Activated CD8-positive, alpha-beta T cell treated with anti-CD3 and anti-CD28 coated beads for 36 hours (primary cell): Measurements from ENCODE around the gene MVK. TPM values are rescaled to one million over a fixed set of nuclear protein-coding genes. Genes with fewer than 3 reads are reported as not detected.

ENCODE experiments used
- ATAC-seq: fragments of 200-7000 bp; cut with Tn5 transposase; one replicate; pipeline ENCODE4 v1.10.0; 2021; ENCODE audit warnings: mild to moderate bottlenecking, moderate library complexity
- CTCF ChIA-PET: fragments of 350-600 bp; sonication (Branson Sonifier 250); formaldehyde crosslinking; loops from one replicate; lab custom pipeline; 2021; ENCODE audit warnings: antibody characterized with exemption; lab: Charles Lee
- POLR2A ChIA-PET: fragments of 350-600 bp; sonication (Branson Sonifier 250); formaldehyde crosslinking; loops from one replicate; lab custom pipeline; 2021; ENCODE audit warnings: antibody characterized with exemption; lab: Charles Lee
- DNase-seq: peaks from one replicate; pipeline ENCODE4 v3.0.0-alpha.2; 2020
- H3K27ac Mint-ChIP-seq: one replicate; pipeline ENCODE4 v1.8.0; 2021; ENCODE audit warnings: mild to moderate bottlenecking, mixed read lengths
- H3K27me3 Mint-ChIP-seq: one replicate; pipeline ENCODE4 v1.8.0; 2021; ENCODE audit warnings: mixed read lengths
- H3K36me3 Mint-ChIP-seq: one replicate; pipeline ENCODE4 v1.8.0; 2021; ENCODE audit warnings: low read depth, mixed read lengths
- H3K4me1 Mint-ChIP-seq: one replicate; pipeline ENCODE4 v1.8.0; 2021; ENCODE audit warnings: low read depth, mixed read lengths
- H3K4me3 Mint-ChIP-seq: one replicate; pipeline ENCODE4 v1.8.0; 2021; ENCODE audit warnings: mild to moderate bottlenecking, moderate library complexity, mixed read lengths
- H3K9me3 Mint-ChIP-seq: one replicate; pipeline ENCODE4 v1.8.0; 2021; ENCODE audit warnings: mixed read lengths
- CTCF ChIP-seq: fragments of 200-600 bp; IDR thresholded peaks from one replicate; pipeline ENCODE4 v1.8.0; 2022; ENCODE audit warnings: antibody characterized with exemption, mild to moderate bottlenecking
- intact Hi-C: fragments of 100-400 bp; cut with micrococcal nuclease; formaldehyde crosslinking; loops from one replicate; pipeline ENCODE4 v1.10.0; 2022
- total RNA-seq, 2 experiments: library from RNA; stranded (reverse); gene quantifications; one replicate each; pipeline ENCODE4 v1.2.3, GENCODE V29; 2021

Gene MVK
- total RNA-seq, 2 experiments from 2014 or later = 16.2 to 19.8 TPM

DNA sequence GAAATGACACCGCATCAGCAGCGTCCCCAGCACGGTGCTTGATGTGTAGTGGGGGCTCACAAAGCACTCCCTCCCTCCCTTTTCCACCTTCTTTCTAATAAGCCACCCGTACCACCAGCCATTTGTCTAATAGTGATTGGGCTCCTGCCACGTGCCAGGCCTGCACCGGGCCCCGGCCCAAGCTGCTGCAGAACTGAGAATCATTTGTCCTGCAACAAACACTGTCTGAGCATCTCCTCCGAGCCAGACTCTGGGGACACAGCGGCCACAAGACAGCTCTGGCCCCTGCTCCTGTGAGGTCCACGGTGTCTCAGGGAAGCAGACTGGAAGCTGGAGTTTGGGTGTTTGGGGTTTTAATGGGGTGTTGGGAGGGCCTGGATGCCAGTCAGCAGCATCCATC is 43.9 kb downstream of the MVK start:
- Mint-ChIP-seq H3K27me3 (peaks cover 20% of the 10 kb centered on the region), H3K4me3 (no peak overlapping the region), H3K4me1 (no peaks in the 10 kb centered on the region), H3K36me3 (no peaks in the 10 kb centered on the region), H3K9me3 (no peaks in the 10 kb centered on the region), H3K27ac (no peak overlapping the region)
- CTCF ChIA-PET = interaction anchor here (1.3 to 1.8 kb wide), 2 partner anchors 20 to 228 kb away, joined by 4 read pairs; no protein-coding TSS in a partner anchor
- no peak for ATAC-seq
- intact Hi-C loops = no loop called here
- POLR2A ChIA-PET = no interaction called here
- TF ChIP-seq CTCF = no peak
- no peak for DNase-seq

DNA sequence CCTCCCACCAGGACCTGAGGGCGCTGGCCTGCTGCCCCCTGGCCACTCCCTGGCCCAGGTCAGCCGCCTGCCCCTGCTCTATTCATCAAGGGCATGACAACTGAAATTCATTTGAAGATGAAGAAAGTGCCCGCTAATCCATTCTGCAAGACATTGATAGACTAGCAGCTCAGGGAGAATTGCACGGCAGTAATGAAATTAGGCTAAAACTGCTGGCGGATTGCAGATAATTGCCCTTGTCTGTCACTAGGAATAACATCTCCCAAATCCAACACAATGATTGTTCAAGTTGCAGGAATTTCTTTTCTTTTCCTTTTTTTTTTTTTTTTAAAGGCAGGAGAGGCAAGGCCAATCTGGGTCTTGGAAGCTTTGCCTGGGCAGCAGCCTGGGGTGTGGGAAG is 44.5 kb downstream of the MVK start:
- ChIA-PET CTCF (interaction anchor here (1.3 to 1.8 kb wide), 2 partner anchors 20 to 227 kb away, joined by 4 read pairs; no protein-coding TSS in a partner anchor), POLR2A (no interaction called here)
- no peaks in the 10 kb centered on the region for H3K9me3 Mint-ChIP-seq
- no peak overlapping the region for H3K4me3 Mint-ChIP-seq
- H3K27ac Mint-ChIP-seq = no peak overlapping the region
- DNase-seq = no peak
- TF ChIP-seq CTCF = no peak
- H3K36me3 Mint-ChIP-seq = no peaks in the 10 kb centered on the region
- ATAC-seq = no peak
- H3K27me3 Mint-ChIP-seq = peaks cover 19% of the 10 kb centered on the region
- intact Hi-C loops = no loop called here
- no peaks in the 10 kb centered on the region for H3K4me1 Mint-ChIP-seq

GRCh38 chr12:109619002-109619604 is 45.5 kb downstream of the MVK start:
- no peak overlapping the region for H3K27ac Mint-ChIP-seq
- H3K27me3 Mint-ChIP-seq = peaks cover 19% of the 10 kb centered on the region
- POLR2A ChIA-PET = no interaction called here
- CTCF ChIA-PET = interaction anchor here (1.8 kb wide), 1 partner anchor 226 kb away, joined by 4 read pairs; no protein-coding TSS in a partner anchor
- TF ChIP-seq CTCF = no peak
- DNase-seq = no peak
- no peak overlapping the region for H3K4me3 Mint-ChIP-seq
- no peaks in the 10 kb centered on the region for H3K4me1 Mint-ChIP-seq
- H3K9me3 Mint-ChIP-seq = no peaks in the 10 kb centered on the region
- no peak for ATAC-seq
- intact Hi-C loops = no loop called here
- H3K36me3 Mint-ChIP-seq = no peaks in the 10 kb centered on the region

DNA sequence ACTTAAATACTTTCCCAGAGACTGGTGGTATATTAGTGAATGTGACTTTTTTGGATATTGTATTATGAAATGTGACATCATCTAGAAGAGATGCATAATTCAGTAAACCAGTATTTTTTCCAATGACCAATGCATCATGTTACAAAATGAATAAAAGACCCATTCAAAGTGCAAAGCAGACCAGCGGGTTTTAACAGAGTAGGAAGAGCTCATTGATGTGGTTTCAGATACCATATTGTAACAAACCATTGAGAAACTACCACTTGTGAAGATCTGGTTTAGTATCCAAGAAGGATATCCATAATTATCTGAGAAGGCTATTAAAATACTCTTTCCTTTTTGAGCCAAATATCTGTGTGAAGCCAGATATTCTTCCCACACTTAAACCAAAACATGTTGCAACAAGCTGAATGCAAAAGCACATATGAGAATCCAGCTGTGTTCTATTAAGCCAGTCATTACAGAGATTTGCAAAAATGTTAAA is 47.7 kb downstream of the MVK start:
- DNase-seq (no peak), ATAC-seq (no peak)
- Mint-ChIP-seq H3K4me3 (no peak overlapping the region), H3K36me3 (no peaks in the 10 kb centered on the region), H3K27ac (no peak overlapping the region), H3K4me1 (no peaks in the 10 kb centered on the region), H3K9me3 (no peaks in the 10 kb centered on the region), H3K27me3 (peaks cover 22% of the 10 kb centered on the region)
- CTCF ChIA-PET = interaction anchor here (2.5 kb wide), 1 partner anchor 23 kb away, joined by 8 read pairs; no protein-coding TSS in a partner anchor
- POLR2A ChIA-PET = no interaction called here
- no peak for TF ChIP-seq CTCF
- intact Hi-C loops = no loop called here

GRCh38 chr12:109621901-109622364 is 48.3 kb downstream of the MVK start:
- intact Hi-C loops = no loop called here
- POLR2A ChIA-PET = no interaction called here
- Mint-ChIP-seq H3K36me3 (no peaks in the 10 kb centered on the region), H3K4me3 (no peak overlapping the region), H3K27ac (no peak overlapping the region), H3K4me1 (no peaks in the 10 kb centered on the region), H3K27me3 (peaks cover 24% of the 10 kb centered on the region), H3K9me3 (no peaks in the 10 kb centered on the region)
- DNase-seq (no peak), ATAC-seq (no peak)
- CTCF ChIA-PET = interaction anchor here (2.5 kb wide), 1 partner anchor 24 kb away, joined by 8 read pairs; no protein-coding TSS in a partner anchor
- no peak for TF ChIP-seq CTCF
